HG03159 (cell line): ENCODE data around the gene ISOC2.
A peak's percentile ranks its signal among the peaks of the same experiment; 100 is the strongest.
"Not testable (repeated sequence)": the region's sequence is repeated elsewhere in the genome, so short reads cannot be mapped to it uniquely, and the experiment has no call there.

Experiments
- ATAC-seq: cut with Tn5 transposase; IDR thresholded peaks from one replicate; pipeline ENCODE4 v1.9.1; 2021; ENCODE audit warnings: mild to moderate bottlenecking, moderate library complexity; ENCODE audit not compliant: unreplicated experiment

ISOC2 gene, protein sequence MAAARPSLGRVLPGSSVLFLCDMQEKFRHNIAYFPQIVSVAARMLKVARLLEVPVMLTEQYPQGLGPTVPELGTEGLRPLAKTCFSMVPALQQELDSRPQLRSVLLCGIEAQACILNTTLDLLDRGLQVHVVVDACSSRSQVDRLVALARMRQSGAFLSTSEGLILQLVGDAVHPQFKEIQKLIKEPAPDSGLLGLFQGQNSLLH

DNA sequence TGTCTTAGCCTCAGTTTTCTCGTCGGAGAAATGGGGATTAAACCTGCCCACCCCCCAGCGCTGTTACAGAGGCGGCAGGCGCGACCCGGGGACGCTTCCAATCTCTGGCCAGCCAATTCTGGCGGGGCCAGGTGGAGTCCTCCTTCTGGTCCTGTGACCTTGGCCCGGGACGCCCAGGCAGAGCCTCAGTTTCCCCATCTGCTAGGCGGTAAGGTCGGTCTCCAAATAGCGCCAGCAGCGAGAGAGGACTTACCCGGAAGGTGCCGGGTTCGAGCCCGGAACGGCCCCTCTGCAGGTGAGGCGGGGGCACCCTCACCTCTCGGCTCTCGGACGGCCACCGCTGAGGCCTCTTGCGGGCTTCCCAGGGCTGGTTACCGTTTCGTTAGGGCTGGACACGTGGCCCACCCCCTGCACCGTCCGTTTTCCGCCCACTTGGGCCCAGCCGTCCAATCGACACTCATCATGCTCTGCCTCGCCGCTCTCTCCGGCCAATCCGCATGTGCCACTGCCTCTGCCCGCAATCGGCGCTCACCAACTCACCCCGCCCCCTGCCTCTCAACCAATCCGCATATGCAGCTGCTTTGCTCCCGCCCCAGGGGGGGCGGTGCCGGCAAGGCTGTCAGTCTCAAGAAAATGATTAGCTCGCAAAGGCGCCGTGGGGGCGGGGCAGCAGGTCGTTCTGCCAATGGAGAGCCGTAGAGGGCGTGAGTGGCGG lies at the start of gene ISOC2:
Gene ISOC2 (minus strand): TSS at position 384 of the 715 bp plus-strand sequence. CDS start 5,156 bp downstream, outside the sequence.
- ATAC-seq: peak; percentile 87

DNA sequence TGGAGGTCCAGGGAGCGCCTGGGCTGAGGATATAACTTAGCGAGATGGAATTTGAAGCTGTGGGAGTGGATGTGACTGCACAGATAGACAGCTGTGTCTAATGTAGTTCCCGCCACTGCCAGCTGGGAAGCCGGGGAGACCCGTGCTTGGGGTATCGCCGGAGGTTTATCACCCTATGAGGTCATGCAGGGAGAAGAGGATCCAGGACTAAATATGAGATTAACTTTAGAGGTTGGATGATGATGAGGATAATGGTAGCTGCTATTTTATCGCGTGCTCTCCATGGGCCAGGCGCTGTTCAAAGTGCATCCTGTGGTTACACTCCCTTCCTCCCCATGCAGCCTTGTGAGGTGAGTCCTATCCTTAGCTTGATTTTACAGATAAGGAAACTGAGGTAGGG lies 46.7 kb upstream of the ISOC2 start:
- no peak for ATAC-seq

DNA sequence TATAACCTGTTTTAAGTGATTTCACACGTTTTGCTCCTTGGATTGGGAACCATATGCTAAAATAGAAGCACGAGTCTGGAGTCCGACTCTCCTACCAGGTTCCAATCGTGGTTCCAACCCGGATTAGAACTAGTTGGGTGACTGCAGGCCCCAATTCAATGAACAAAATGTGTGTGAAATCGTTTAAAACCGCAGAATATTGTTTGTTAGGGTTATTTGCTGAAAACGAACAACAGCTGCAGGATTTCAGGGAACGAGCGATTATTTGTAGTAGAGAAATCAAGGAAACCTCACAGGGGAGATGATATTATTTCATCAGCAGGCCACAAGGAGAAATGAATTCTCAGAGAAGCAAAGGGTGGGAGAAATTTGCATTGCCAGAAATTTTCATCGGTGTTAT lies 43.5 kb upstream of the ISOC2 start:
- no peak for ATAC-seq

DNA sequence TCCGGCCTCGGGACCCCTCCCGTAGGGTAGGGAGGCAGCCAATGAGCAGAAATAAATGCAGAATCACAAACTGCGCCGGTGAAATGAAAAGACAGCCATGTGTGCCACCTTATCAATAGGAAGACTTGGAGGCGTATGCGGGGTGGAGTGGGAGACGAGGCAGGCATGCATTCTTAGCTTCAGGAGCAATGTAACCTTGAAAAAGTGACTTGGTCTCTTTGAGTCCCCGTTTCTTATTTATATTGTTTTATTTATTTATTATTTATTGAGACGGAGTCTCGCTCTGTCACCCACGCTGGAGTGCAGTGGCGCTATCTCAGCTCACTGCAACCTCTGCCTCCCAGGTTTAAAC lies 42.8 kb upstream of the ISOC2 start:
- ATAC-seq: no peak

DNA sequence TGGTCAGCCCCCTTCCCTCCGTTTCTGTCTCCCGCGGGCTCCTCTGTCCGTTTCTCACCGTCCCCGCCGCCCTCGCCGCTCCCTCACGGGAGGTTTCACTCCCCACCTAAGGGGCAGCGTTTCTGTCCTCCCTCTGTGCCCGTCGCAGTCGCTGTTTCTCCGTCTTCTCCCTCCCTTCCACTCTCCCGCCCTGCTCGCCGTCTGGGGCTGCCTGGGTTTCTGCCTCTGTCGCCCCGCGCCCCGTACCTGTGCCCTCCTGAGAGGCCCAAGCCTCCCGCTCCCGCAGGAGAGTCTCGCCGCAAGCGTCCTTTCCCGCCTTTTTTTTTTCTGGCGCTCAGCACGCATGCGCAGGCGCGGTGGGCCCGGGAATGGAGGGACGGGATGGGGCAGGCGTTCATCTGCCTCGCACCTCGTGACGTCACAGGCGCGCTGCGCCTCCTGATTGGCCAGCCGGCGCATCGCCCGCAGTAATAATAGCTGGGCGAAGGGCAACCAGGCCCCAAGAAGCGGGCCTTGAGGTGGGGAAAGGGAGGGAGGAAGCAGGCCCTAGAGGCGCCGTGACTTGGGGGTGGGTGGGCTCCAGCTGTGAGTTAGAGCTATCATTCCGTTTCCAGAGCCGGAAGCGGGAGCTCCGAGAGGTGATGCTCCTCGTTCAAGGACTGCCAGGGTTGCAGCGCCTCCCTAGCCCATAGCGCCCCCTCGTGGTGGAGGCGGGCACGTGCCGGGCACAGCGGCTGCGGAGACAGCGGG lies 42.2 kb upstream of the ISOC2 start:
- ATAC-seq: peak; percentile 90

DNA sequence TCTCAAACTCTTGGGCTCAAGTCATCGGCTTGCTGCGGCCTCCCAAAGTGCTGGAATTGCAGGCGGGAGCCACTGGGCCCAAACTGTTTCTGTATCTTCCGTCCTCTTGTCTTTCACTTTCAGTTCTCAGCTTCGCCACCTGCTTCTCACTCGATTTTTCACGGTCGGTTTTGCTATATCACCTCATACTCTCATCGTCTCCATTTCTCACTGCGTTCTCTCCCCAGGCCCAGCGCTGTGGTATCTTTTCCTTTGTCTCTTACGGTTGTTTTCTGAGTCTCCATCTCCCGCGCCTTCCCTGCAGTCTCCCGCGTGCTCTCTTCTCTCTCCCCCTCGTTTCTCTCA lies 41.7 kb upstream of the ISOC2 start:
- ATAC-seq: no peak

DNA sequence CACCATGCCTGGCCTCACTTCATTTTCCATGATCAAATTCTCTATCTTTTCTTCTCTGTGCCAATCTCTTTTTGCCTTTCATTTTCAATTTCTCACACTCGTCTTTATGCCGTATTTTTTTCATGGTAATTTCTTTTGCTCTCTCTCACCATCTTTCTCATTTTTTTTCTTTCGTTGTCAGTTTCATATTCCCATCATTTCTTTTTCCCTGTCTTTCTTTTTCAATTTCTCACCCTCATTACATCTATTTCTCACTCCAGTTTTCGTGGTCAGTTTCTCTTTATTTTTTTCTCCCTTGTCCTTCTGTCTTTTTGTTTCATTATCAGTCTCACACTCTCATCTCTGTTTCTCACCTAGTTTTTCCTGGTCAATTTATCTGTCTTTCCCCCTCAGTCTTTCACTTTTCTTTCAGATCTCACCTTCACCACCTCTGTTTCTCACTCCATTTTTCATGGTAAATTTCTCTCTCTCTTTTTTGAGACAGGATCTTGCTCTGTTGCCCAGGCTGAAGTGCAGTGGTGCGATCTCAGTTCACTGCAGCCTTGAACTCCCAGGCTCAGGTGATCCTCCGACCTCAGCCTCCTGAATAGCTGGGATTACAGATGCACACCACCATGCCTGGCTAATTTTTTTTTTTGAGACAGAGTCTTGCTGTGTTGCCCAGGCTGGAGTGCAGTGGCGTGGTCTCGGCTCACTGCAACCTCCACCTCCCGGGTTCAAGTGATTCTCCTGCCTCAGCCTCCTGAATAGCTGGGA lies 40.9 kb upstream of the ISOC2 start:
- ATAC-seq: no peak

DNA sequence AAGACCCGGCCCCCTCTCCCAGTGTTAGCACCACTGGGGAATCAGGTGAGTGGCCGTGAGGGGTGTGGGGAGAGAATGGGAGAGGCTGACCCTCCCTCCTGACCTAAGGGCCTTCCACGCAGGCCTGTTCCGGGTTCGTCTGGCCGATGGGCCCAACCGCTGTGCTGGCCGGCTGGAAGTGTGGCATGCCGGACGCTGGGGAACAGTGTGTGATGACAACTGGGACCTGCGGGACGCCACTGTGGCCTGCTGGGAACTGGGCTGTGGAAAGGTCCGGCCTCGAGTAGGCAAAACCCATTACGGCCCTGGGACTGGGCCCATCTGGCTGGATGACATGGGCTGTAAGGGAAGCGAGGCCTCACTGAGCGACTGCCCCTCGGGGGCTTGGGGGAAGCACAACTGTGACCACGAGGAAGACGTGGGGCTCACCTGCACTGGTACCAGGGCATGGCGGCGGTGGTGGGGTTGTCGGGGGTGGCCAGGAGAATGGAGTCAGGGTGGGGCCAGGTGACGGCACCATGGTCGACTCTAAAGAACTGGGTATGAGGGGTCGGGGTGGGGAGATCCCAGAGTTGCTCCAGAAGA lies 39.0 kb upstream of the ISOC2 start:
- no peak for ATAC-seq

DNA sequence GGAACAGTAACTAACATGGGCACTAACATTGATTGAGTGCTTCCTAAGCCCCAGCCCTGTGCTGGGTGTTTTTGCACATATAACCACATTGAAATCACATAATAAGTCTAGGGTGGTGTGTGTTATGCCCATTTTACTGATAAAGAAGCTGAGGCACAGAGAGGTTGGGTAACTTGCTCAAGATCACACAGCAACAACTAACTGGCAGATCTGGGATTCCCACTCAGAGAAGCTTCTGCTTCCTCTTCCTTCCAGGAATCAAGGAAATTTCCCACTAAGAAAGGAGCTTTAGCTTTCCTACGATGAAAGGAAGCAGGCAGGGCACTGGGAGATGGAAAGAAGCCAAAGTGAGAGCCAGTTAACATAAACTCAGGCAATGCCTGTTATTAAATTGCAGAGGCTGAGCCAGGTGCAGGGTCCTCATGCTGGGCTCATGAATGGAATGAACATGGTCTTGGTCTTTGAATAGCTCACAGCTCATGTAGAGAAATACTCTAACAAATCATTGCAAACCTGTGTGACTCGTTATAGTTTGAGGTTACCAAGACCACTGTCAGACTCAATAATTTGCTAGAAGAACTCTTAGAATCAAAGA lies 36.9 kb upstream of the ISOC2 start:
- ATAC-seq: no peak

DNA sequence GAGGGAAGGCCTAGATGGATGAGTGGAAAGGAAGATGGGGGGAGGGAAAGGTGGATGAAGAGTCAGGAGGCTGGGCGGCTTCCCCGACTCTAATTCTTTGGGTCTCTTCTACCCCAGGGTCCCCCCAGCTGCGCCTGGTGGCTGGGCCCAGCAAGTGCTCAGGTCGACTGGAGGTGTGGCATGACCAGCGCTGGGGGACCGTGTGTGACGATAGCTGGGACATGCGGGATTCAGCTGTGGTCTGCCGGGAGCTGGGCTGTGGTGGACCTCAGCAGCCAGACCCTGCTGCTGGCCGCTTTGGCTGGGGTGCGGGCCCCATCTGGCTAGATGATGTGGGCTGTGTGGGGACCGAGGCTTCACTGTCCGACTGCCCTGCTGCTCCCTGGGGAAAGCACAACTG lies 36.3 kb upstream of the ISOC2 start:
- ATAC-seq: no peak

DNA sequence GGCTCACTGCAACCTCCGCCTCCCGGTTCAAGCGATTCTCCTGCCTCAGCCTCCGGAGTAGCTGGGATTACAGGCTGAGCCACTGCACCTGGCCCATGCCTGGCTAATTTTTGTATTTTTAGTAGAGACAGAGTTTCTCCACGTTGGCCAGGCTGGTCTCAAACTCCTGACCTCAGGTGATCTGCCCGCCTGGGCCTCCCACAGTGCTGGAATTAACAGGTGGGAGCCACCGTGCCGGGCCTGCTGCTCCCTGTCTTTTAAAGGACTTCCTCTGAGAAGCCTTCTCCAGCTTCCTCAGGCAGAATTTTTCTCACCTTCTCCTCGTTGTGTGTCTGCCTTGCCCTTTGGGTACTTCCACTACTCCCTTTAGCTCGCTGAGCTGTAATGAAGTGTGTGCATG lies 35.4 kb upstream of the ISOC2 start:
- ATAC-seq: not testable (repeated sequence)

DNA sequence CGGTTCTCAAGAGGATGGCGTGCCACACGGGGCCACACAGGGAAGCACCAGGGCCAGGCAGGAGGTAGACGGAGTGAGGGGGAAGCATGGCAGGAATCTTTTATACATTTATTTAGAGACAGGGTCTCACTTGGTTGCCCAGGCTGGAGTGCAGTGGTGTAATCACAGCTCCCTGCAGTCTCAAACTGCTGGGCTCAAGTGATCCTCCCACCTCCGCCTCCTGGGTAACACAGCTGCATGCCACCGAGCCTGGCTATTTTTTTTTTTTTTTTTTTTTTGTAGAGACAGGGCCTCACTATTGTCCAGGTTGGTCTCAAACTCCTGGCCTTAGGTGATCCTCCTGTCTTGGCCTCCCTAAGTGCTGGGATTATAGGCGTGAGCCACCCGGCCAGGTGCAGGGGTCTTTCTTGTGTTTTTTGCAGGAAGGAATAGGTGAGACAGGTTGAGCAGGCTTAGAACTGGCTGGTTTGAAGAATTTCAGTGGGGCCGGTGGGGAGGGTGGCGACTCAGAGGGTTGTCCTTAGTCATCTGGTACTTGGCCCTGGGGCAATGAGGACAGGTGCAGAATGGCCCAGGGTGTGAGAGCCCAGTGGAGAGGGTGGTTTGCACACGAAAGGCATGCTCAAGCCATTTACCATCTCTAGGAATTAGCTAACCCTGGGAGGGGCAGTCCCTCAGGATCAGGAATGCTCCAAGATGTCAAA lies 34.4 kb upstream of the ISOC2 start:
- no peak for ATAC-seq

DNA sequence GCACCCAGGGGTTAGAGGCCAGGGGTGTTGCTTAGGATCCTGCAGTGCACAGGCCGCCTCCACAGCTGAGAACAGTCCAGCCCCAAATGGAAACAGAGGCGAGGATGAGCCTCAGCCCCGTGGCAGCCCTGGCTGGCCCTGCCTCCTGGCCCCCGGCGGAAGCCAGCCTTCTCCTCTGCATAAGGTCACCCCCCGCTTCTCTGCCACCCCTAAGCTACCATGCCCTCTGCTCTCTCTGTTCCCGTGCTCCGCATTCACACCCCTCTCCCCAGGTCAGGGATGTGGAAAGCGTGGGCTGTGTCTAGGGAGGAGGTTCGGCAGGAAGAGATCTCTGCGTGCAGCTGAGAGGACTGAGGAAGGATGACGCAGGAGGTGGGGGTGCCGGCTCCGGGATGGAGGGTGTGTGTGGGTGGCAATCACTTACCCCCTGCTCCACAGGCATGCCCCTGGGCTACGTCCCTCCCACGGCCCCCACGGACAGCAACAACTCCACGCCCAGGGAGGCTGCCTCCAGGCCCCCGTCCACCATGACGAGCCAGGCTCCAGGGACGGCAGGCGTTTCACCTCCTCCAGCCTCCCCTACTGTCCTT lies 32.8 kb upstream of the ISOC2 start:
- ATAC-seq: no peak

DNA sequence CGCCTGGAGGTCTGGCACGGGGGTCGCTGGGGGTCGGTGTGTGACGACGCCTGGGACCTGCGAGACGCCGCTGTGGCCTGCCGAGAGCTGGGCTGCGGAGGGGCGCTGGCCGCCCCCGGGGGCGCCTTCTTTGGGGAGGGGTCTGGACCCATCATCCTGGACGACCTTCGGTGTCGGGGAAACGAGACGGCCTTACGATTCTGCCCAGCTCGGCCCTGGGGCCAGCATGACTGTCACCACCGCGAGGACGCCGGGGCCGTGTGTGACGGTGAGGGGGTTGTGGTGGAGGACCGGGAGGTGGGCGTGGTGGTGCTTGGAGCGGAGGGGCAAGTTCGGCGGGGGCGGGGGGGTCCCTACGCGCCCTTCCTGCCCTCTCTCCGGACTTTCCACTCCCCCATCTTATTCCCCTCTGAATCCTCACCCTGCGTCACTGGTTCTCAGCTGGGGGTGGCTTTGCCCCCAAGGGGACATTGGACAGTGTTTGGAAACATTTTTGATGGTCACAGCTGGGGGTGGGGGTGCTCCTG lies 32.3 kb upstream of the ISOC2 start:
- ATAC-seq: no peak

DNA sequence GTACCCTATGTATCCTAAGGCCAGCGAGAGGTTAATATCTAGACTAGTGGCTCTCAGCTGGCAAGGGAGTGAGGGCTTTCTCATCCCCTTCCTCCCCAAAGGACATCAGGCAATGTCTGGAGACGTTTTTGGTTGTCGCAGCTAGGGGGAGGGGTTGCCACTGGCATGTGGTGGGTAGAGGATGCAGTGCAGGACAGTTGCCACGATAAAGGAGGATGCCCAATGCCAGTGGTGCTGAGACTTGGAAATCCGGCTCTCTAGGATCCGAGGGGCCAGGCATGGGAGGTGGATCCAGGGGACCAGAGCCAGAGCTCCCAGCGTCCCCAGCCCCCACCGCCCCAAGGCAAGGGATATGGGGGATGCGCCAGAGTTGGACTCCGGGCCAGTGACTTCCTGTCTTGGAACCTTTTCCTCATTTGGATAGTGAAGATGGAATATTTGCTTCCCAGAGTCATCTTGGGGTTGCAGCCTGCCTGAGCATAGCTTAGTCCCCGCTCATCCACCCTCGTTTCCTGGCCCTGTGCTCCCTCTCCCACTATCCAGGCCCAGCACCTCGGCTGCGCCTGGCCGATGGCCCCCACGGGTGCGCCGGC lies 31.7 kb upstream of the ISOC2 start:
- no peak for ATAC-seq

DNA sequence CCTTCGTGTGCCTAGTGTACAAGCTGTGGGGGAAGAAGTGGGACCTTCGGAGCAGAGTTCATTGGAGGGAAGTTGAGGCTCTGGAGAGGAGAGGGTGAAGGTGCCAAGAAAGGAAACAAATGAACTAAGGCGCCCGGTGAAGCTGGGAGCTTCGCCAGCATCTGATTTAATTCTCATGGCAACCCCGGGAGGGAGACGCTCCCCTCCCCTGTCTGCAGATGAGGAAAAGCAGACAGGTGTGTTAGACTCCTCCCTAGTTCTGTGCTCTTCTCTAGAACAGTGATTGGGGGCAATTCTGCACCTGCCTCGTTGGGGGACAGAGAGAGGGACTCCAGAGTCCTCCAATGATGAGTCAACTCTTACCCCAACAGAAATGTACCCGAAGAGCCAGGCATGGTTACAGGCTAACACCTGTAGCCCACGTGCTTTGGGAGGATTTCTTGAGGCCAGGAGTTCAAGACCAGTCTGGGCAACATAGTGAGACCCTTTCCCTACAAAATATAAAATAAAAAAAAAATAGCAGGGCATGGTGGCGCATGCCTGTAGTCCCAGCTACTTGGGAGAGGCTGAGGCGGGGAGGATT lies 31.0 kb upstream of the ISOC2 start:
- ATAC-seq: no peak

DNA sequence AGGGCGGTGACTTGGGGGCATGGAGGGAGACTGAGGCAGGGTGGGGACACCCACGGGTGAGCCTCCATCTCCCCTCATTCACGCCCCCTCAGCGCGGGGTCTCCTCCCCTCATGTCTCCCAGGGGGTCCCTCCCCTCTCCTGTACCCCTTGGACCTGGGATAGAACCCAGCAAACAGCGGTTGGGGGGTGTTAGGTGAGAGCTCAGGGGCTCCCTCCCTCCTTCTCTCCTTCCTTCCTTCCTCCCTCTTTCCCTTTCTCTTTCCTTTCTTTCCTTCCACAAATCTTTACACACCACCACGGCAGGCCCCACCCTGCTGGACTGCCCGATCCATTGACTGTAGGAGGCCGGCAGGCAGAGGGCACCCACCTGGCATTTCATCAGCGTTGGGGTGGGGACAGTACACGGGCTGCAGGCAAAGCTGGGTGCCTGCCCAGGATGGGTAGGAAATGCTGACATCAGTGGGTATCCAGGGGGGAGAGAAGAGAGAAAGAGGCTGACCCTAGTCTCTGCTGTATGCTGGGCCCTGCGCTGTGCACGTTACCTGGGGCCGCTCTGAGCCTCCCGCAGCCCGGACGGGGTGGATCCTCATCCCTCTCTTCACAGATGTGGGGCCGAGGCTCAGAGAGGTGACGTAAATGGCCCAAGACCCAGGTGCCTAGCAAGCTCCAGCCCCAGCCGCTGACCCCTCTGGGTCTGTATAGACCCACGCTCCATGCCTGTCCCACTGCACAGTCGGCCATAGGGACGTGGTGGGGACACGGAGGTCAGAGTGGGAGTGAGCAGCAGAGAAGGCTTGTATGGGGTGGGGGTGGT lies 30.3 kb upstream of the ISOC2 start:
- ATAC-seq: no peak
